ENCODE measurements around the gene TP53RK.
A peak's percentile ranks its signal among the peaks of the same experiment; 100 is the strongest.

TP53RK gene

DNA sequence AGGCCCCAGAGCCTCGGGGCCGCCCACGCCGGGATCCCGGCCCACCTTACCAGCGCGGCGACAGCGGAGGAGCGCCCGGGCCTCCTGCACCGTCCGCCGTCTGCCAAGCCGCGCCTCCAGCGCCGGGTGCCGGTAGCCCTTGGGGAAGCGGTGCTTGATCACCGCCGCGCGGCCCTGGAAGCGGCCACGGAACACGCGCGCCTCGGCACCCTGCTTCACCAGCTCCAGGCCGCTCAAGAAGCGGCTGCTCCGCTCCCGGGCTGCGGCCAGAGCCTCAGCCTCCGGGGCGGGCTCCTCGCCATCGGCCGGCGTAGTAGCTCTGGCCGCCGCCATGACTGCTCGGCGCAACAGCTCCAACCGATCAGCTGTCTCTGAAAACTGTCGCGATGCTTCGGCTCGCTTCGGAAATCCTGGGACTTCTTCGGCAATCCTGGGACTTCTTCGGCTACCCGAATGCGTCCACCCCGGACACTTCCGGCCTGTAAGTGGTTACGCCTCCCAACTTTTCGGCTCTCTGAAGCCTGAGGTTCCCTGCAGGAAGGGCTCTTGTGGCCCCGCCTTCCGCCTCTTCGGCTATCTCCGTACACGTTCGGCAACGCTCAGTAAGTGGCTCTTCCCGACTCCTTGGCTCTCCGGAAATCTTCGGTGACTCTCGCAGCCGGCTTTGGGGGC lies at the start of gene TP53RK:
Gene TP53RK (minus strand): TSS at position 363 of the 672 bp plus-strand sequence. CDS start 30 bp downstream, at position 333.
- peak within 1 kb of the TSS; percentile 98 for H3K27ac ChIP-seq
- TF ChIP-seq, protein P1, sequence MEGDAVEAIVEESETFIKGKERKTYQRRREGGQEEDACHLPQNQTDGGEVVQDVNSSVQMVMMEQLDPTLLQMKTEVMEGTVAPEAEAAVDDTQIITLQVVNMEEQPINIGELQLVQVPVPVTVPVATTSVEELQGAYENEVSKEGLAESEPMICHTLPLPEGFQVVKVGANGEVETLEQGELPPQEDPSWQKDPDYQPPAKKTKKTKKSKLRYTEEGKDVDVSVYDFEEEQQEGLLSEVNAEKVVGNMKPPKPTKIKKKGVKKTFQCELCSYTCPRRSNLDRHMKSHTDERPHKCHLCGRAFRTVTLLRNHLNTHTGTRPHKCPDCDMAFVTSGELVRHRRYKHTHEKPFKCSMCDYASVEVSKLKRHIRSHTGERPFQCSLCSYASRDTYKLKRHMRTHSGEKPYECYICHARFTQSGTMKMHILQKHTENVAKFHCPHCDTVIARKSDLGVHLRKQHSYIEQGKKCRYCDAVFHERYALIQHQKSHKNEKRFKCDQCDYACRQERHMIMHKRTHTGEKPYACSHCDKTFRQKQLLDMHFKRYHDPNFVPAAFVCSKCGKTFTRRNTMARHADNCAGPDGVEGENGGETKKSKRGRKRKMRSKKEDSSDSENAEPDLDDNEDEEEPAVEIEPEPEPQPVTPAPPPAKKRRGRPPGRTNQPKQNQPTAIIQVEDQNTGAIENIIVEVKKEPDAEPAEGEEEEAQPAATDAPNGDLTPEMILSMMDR (conservative IDR thresholded peaks at IDR 0.05), result no peak; the same call in 1 of the 2 replicates
- peak; percentile 96 for TF ChIP-seq ZFX (IDR thresholded peaks at IDR 0.05)

DNA sequence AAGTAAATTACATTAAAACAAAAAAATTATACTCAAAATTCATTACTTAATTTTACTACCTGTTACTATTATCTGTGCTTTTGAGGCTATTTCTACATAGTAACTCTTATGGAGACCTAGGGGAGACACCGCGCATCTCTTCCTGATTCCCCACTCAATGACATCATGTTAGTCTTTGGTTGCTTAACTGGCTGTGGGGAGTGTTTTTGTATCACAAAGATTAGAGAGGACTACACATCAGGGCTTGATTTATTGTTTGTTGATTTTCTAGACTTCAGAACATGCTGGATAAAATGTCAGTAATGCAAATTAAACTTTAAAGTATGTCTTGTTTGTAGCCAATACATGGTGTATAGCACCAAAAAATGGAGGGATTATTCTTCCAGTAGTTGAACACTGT lies 46.2 kb upstream of the TP53RK start:
- H3K27ac ChIP-seq, result no peak overlapping the region
- TF ChIP-seq, protein P1 (conservative IDR thresholded peaks at IDR 0.05), result no peak
- TF ChIP-seq ZFX (IDR thresholded peaks at IDR 0.05), result no peak

DNA sequence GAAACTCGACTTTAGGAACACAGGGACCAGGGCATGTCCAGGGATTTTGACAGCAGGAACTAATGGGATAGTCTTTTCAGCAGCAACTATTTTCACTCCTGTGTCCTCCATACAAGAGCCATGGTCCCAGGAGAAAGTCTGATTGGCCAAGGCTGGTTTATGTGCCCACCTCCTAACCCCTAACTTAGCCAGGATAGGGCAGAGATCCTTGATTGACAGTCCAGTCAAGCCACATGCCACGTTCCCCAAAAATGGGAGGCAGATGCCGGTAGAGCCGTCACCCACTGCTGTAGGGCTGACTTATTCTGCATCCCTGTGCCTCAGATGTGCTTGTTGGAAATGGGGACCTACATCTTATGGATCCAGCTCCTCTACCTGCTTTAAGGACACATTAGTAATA lies 42.5 kb upstream of the TP53RK start:
- TF ChIP-seq, protein P1 (conservative IDR thresholded peaks at IDR 0.05), result no peak
- no peak for TF ChIP-seq ZFX (IDR thresholded peaks at IDR 0.05)
- H3K27ac ChIP-seq, result no peak overlapping the region

DNA sequence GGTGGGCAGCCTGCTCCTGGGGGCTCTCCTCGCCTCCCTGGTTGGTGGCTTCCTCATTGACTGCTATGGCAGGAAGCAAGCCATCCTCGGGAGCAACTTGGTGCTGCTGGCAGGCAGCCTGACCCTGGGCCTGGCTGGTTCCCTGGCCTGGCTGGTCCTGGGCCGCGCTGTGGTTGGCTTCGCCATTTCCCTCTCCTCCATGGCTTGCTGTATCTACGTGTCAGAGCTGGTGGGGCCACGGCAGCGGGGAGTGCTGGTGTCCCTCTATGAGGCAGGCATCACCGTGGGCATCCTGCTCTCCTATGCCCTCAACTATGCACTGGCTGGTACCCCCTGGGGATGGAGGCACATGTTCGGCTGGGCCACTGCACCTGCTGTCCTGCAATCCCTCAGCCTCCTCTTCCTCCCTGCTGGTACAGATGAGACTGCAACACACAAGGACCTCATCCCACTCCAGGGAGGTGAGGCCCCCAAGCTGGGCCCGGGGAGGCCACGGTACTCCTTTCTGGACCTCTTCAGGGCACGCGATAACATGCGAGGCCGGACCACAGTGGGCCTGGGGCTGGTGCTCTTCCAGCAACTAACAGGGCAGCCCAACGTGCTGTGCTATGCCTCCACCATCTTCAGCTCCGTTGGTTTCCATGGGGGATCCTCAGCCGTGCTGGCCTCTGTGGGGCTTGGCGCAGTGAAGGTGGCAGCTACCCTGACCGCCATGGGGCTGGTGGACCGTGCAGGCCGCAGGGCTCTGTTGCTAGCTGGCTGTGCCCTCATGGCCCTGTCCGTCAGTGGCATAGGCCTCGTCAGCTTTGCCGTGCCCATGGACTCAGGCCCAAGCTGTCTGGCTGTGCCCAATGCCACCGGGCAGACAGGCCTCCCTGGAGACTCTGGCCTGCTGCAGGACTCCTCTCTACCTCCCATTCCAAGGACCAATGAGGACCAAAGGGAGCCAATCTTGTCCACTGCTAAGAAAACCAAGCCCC lies 36.2 kb upstream of the TP53RK start:
- no peak overlapping the region for H3K27ac ChIP-seq
- no peak for TF ChIP-seq ZFX (IDR thresholded peaks at IDR 0.05)
- TF ChIP-seq, protein P1 (conservative IDR thresholded peaks at IDR 0.05), result no peak

DNA sequence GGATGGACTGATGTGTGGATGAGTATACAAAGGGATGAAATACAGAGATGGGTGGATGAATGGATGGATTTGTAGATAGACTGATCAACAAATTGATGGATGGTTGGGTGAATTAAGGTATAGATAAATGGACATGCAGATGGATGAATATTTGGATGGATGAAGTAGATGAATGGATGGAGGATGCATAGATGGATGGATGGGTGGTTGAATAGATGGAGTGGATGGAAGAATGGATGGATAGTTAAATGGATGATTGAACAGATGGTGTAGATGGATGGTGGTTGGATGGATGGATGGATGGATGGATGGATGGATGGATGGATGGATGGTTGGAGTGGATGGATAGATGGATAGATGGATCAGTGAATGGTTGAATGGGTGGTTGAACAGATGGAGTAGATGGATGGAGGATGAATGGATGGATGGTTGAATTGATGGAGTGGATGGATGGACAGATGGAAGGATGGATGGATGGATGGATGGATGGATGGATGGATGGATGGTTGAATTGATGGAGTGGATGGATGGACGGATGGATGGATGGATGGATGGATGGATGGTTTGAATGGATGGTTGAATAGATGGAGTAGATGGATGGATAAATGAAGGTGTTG lies 35.2 kb upstream of the TP53RK start:
- no peak overlapping the region for H3K27ac ChIP-seq
- TF ChIP-seq, protein P1 (conservative IDR thresholded peaks at IDR 0.05), result no peak
- TF ChIP-seq ZFX (IDR thresholded peaks at IDR 0.05), result no peak

DNA sequence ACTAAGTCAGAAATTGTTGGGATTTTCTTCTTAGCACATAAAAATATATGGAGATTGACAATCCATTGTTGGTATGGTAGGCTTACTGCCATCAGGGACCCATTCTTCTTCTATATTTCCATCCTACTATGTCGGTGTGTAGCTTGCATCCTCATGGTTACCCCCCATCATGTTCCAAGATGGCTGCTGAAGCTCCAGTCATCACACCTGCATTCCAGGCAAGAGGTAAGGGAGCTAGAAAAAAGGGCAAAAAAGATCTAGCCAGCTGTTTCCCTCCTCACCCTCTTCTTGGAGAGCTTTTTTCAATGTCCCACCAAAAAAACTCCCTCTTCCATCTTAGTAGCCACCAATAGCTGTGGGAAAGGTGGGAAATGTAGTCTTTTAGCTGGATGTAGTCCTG lies 33.8 kb upstream of the TP53RK start:
- no peak overlapping the region for H3K27ac ChIP-seq
- TF ChIP-seq ZFX (IDR thresholded peaks at IDR 0.05), result no peak
- TF ChIP-seq, protein P1 (conservative IDR thresholded peaks at IDR 0.05), result no peak
